Testis (tissue), 3 donors: Measurements from ENCODE around the gene GLRX3. TPM values are rescaled to one million over a fixed set of nuclear protein-coding genes. Genes with fewer than 3 reads are reported as not detected.
A peak's percentile ranks its signal among the peaks of the same experiment; 100 is the strongest.

ENCODE experiments used
- DNase-seq: peaks from one replicate; pipeline ENCODE4 v3.0.0-alpha.2; 2019
- H3K27ac ChIP-seq, 2 donors: fragments of 200-600 bp; sonication (generic); one replicate each; pipeline ENCODE4 v1.5.1; 2019
- H3K27me3 ChIP-seq: fragments of 200-600 bp; sonication (generic); one replicate; pipeline ENCODE4 v1.5.1; 2019
- H3K36me3 ChIP-seq: fragments of 200-600 bp; sonication (generic); one replicate; pipeline ENCODE4 v1.5.1; 2017; ENCODE audit warnings: low read depth; ENCODE audit errors: missing control alignments
- H3K4me1 ChIP-seq: fragments of 200-600 bp; sonication (generic); one replicate; pipeline ENCODE4 v1.5.1; 2019
- H3K4me3 ChIP-seq, 2 donors: fragments of 200-600 bp; sonication (generic); one replicate each; pipeline ENCODE4 v1.5.1; 2017 to 2019
- H3K9me3 ChIP-seq: fragments of 200-600 bp; sonication (generic); one replicate; pipeline ENCODE4 v1.5.1; 2017
- CTCF ChIP-seq, 3 experiments: fragments of 450-650 bp in 2 of 3; fragments of 200-600 bp in 1 of 3; sonication (generic) in 1 of 3; IDR thresholded peaks; one replicate each; pipeline ENCODE4 v1.5.1; 2016 to 2019; ENCODE audit warnings: antibody characterized with exemption in 3 of 3, mild to moderate bottlenecking in 2 of 3, moderate library complexity in 1 of 3
- POLR2A ChIP-seq: fragments of 450-650 bp; IDR thresholded peaks from one replicate; pipeline ENCODE4 v1.6.1; 2017; ENCODE audit warnings: antibody characterized with exemption, mild to moderate bottlenecking, moderate library complexity
- WGBS, 2 donors: methylation state at CpG; one replicate each; pipeline ENCODE4 v1.1.5; 2018; 5-methylcytosine and 5-hydroxymethylcytosine counted together
- intact Hi-C: fragments of 100-400 bp; cut with DNase I; formaldehyde crosslinking; loops from one replicate; pipeline ENCODE4 v1.15.1; 2023; ENCODE audit warnings: low total_unique reads
- polyA plus RNA-seq: library from polyadenylated mRNA; stranded (reverse); fragments of 350-450 nt; fragmentation: Illumina TruSeq; extraction: RNeasy Lipid Tissue Mini Kit (QIAGEN cat#74804); gene quantifications from one replicate; pipeline ENCODE4 v1.2.3, GENCODE V29; 2014; ENCODE audit warnings: low read depth, low replicate concordance; ENCODE audit not compliant: insufficient read depth
- total RNA-seq, 2 donors: library from RNA; depleted of rRNA; stranded (reverse); fragments of >200 nt; gene quantifications; one replicate each; pipeline ENCODE4 v1.2.3, GENCODE V29; 2016

The GLRX3 gene
- total and polyA plus RNA-seq, 3 donors from 2014 or later: 60.8 to 141 (median 63.5) TPM

DNA sequence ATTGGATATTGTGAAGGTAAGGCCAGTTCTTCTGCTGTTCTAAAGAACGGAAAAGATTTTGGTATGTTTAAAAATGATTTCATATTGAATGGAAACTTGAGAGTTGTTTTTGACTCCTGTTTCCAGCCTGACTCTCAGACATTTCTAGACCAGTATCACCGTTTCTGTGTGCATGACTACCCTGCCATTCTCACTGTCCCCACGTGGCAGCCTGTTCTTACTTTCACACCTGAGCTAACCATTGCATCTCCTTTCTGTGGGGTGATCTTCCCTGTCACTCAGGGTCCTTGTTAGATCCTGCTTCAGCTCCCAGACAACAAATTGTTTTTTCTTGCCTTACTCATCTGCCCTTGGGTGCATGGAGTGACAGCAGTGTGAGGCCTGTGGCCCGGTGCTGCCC is 38.9 kb downstream of the GLRX3 start:
- 91% methylated on average over 4 of the region's 4 CpGs for WGBS, 2 donors
- Histone ChIP-seq H3K9me3 (no peaks in the 10 kb centered on the region), H3K27ac (no peak overlapping the region), H3K4me1 (no peaks in the 10 kb centered on the region), H3K27me3 (no peaks in the 10 kb centered on the region), H3K4me3 (no peak overlapping the region), H3K36me3 (no peaks in the 10 kb centered on the region)
- no peak for TF ChIP-seq POLR2A
- no peak for TF ChIP-seq CTCF (IDR thresholded peaks at IDR 0.05)
- intact Hi-C loops: no loop called here
- no peak for DNase-seq

- 73 to 81% methylated on average over 7 of the region's 7 CpGs for WGBS, 2 donors
- intact Hi-C loops: no loop called here
- TF ChIP-seq POLR2A (no peak), CTCF (IDR thresholded peaks at IDR 0.05) (no peak)
- DNase-seq: no peak
- Histone ChIP-seq H3K36me3 (no peaks in the 10 kb centered on the region), H3K27ac (no peak overlapping the region), H3K9me3 (no peaks in the 10 kb centered on the region), H3K4me3 (no peak overlapping the region), H3K4me1 (no peaks in the 10 kb centered on the region), H3K27me3 (no peaks in the 10 kb centered on the region)
These were observed 41.1 kb downstream of the GLRX3 start for GRCh38 chr10:130177250-130177649.

GRCh38 chr10:130179640-130180039 is 43.4 kb downstream of the GLRX3 start:
- WGBS, 2 donors: 42 to 52% methylated on average over 4 of the region's 4 CpGs
- Histone ChIP-seq H3K27me3 (no peaks in the 10 kb centered on the region), H3K9me3 (no peaks in the 10 kb centered on the region), H3K27ac (no peak overlapping the region), H3K36me3 (no peaks in the 10 kb centered on the region), H3K4me3 (no peak overlapping the region), H3K4me1 (no peaks in the 10 kb centered on the region)
- peak; percentile 60 for DNase-seq
- TF ChIP-seq POLR2A (no peak), CTCF (IDR thresholded peaks at IDR 0.05) (peak in 2 of 3 experiments; percentile 9 to 34)
- intact Hi-C loops: no loop called here

GRCh38 chr10:130180416-130180815 is 44.2 kb downstream of the GLRX3 start:
- 91 to 100% methylated on average over 1 of the region's 1 CpG for whole genome bisulfite sequencing, 2 donors
- Histone ChIP-seq H3K4me3 (no peak overlapping the region), H3K36me3 (no peaks in the 10 kb centered on the region), H3K27me3 (no peaks in the 10 kb centered on the region), H3K27ac (no peak overlapping the region), H3K4me1 (no peaks in the 10 kb centered on the region), H3K9me3 (no peaks in the 10 kb centered on the region)
- intact Hi-C loops: no loop called here
- DNase-seq: no peak
- TF ChIP-seq POLR2A (no peak), CTCF (IDR thresholded peaks at IDR 0.05) (no peak)

DNA sequence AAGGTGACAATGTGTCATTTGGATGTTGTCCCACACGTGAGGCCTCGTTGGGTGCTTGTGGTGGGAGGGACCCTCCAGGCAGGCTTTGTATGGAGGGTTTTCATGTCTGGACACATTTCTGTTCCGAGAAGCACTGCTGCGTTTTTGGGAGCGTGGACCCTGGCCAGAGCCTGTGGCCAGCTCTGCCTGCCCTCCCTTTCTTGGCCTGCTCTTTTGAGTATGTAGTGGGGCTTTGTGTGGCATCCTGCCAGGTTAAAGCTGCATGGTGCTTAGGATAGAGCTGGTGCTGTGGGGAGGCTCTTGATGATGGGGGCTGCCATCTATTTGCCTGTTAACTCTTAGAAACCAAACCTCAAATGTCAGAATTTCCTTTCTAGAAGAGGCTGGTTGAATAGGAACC is 45.7 kb downstream of the GLRX3 start:
- Histone ChIP-seq H3K27ac (no peak overlapping the region), H3K4me1 (no peaks in the 10 kb centered on the region), H3K27me3 (no peaks in the 10 kb centered on the region), H3K9me3 (no peaks in the 10 kb centered on the region), H3K4me3 (no peak overlapping the region), H3K36me3 (no peaks in the 10 kb centered on the region)
- no peak for TF ChIP-seq CTCF (IDR thresholded peaks at IDR 0.05)
- TF ChIP-seq POLR2A: no peak
- intact Hi-C loops: no loop called here
- 78 to 86% methylated on average over 5 of the region's 5 CpGs for WGBS, 2 donors
- DNase-seq: no peak
